ENCODE measurements around the gene SPRYD3.

DNA sequence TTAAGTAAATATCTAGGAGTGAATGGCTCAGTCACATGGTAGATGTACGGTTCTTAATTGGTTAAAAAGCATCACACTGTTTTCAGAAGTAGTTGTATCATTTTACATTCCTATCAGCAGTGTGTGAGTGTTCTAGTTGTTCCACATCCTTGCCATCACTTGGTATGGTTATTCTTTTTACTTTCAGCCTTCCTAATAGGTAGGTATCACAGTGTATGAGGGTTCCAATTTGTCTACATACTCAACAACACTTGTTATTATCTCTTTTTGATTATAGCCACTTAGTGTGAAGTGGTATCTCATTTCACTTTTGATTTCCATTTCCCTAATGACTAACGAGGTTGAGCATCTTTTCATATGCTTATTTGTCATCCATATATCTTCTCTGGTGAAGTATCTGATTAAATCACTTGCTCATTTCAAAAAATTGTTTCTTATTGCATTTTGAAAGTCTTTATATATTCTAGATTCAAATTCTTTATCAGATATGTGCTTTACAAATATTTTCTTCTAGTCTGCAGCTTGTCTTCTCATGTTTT lies 3.5 kb upstream of the SPRYD3 start:
- TF ChIP-seq EP300 (IDR thresholded peaks at IDR 0.05; ENCODE audit: borderline replicate concordance) = no peak
- TF ChIP-seq, protein P1, sequence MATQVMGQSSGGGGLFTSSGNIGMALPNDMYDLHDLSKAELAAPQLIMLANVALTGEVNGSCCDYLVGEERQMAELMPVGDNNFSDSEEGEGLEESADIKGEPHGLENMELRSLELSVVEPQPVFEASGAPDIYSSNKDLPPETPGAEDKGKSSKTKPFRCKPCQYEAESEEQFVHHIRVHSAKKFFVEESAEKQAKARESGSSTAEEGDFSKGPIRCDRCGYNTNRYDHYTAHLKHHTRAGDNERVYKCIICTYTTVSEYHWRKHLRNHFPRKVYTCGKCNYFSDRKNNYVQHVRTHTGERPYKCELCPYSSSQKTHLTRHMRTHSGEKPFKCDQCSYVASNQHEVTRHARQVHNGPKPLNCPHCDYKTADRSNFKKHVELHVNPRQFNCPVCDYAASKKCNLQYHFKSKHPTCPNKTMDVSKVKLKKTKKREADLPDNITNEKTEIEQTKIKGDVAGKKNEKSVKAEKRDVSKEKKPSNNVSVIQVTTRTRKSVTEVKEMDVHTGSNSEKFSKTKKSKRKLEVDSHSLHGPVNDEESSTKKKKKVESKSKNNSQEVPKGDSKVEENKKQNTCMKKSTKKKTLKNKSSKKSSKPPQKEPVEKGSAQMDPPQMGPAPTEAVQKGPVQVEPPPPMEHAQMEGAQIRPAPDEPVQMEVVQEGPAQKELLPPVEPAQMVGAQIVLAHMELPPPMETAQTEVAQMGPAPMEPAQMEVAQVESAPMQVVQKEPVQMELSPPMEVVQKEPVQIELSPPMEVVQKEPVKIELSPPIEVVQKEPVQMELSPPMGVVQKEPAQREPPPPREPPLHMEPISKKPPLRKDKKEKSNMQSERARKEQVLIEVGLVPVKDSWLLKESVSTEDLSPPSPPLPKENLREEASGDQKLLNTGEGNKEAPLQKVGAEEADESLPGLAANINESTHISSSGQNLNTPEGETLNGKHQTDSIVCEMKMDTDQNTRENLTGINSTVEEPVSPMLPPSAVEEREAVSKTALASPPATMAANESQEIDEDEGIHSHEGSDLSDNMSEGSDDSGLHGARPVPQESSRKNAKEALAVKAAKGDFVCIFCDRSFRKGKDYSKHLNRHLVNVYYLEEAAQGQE (IDR thresholded peaks at IDR 0.05; ENCODE audit: low read depth) = no peak
- TF ChIP-seq, protein P2, sequence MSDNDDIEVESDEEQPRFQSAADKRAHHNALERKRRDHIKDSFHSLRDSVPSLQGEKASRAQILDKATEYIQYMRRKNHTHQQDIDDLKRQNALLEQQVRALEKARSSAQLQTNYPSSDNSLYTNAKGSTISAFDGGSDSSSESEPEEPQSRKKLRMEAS (IDR thresholded peaks at IDR 0.05) = no peak
- no peak for TF ChIP-seq EGR1 (IDR thresholded peaks at IDR 0.05)
- TF ChIP-seq CEBPB (IDR thresholded peaks at IDR 0.05) = no peak
- TF ChIP-seq, protein P3, sequence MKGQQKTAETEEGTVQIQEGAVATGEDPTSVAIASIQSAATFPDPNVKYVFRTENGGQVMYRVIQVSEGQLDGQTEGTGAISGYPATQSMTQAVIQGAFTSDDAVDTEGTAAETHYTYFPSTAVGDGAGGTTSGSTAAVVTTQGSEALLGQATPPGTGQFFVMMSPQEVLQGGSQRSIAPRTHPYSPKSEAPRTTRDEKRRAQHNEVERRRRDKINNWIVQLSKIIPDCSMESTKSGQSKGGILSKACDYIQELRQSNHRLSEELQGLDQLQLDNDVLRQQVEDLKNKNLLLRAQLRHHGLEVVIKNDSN (IDR thresholded peaks at IDR 0.05) = no peak
- no peak for TF ChIP-seq RAD21 (IDR thresholded peaks at IDR 0.05; ENCODE audit: low read depth)
- TF ChIP-seq TAF1 (IDR thresholded peaks at IDR 0.05; ENCODE audit: low read depth) = no peak
- no peak for TF ChIP-seq YY1 (IDR thresholded peaks at IDR 0.05; ENCODE audit: low read depth)
- no peak for TF ChIP-seq TCF12 (IDR thresholded peaks at IDR 0.05; ENCODE audit: low read depth)
- TF ChIP-seq FOXM1 (IDR thresholded peaks at IDR 0.05; ENCODE audit: borderline replicate concordance, low read depth) = no peak
- no peak for TF ChIP-seq CREB1 (IDR thresholded peaks at IDR 0.05; ENCODE audit: low read depth)
- no peak for TF ChIP-seq TEAD4 (IDR thresholded peaks at IDR 0.05)
- TF ChIP-seq ZBTB7A (IDR thresholded peaks at IDR 0.05; ENCODE audit: low read depth) = no peak

All from Ishikawa (cell line).